HG02759 (cell line): ENCODE results near the gene IQCE.
"Not testable (repeated sequence)": the region's sequence is repeated elsewhere in the genome, so short reads cannot be mapped to it uniquely, and the experiment has no call there.

Experiments
- ATAC-seq: cut with Tn5 transposase; IDR thresholded peaks from one replicate; pipeline ENCODE4 v1.9.1; 2021; ENCODE audit warnings: mild to moderate bottlenecking, moderate library complexity; ENCODE audit not compliant: unreplicated experiment

The IQCE gene

GRCh38 chr7:2553108-2553507 is 5.7 kb upstream of the IQCE start:
- no peak for ATAC-seq

DNA sequence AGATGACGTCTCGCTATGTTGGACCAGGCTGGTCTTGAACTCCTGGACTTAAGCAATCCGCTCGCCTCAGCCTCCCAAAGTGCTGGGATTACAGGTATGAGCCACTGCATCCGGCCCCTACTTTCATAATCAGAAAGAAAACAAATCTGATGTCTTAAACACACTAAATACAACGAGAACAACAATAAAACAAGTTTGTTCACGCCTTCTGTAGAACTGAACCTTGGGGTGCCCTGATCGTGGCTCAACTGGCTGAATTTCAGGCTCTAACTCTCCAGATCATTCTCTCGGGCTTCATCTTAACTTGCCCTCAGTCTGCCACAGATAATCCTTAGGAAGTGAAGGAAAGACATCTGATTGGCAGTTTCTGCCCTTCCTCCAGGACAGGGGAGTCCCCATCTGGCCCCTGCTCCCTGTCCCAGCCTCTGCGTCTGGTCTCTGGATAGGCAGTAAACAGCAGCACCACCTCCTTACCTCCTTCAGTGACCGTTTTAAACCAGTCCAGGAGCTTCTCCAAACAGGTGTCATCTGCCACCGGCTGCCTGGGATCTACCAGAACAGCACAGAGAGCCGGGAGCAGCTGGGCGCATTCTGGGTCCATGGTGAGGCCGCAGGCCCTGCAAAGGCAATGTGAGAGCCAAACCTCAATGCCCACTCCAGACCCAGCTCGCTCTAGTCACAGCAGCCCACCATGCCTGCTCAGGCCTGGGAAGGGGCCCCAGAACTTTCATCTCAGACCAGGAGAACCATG is 4.8 kb upstream of the IQCE start:
- no peak for ATAC-seq

- no peak for ATAC-seq
These were observed 4.1 kb upstream of the IQCE start for GRCh38 chr7:2554661-2555111.

DNA sequence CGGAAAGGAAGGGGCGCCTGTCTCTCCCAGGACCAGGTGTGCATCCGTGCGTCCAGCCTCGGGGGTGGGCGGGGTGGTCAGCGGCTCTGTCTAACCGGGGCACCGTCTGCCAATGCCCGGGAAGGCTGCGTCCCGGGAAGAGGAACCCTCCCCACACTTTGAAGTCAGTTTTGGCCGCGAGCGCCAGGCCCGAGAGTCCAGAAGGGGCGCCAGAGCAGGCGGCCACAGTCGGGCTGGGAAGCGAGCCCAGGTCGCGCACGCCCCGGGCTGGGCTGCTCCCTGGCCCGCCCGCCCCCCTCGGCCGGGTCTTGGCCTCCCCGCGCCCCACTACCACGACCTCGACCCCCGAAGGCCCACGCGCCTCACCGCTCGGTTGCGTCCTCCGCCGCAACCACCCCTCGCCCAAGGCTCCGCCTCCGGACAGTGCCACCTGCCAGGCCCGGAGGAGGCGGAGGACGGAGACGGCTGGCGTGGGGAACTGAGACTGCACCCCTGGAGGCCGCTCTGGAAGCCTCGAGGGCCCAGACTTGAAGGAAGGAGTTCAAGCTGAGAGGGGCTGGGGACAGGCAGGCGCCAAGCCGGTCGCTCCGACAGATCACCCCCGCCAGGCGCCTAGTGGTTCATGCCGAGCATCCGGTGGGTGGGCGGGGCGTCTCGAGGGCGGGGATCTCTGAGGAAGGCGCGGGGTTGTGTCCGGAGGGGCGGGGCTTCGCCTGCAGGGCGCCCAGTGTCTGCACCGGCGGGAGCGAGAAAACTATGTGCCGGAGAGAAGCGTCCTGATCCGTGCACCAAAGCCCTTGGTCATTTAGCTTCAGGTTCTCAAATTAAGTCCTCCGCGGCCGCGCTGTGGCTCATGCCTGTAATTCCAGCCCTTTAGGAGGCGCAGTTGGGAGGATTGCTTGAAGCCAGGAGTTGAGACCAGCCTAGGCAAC is 3.4 kb upstream of the IQCE start, which contains the start of gene BRAT1:
Gene BRAT1, minus strand, starts transcription at position 404 of the 932 bp plus-strand sequence. CDS start 1,093 bp downstream, outside the sequence.
- peak; percentile 75 for ATAC-seq

GRCh38 chr7:2559283-2559950 is 638 bp downstream of the IQCE start:
- ATAC-seq: peak; percentile 3

- not testable (repeated sequence) for ATAC-seq
These were observed 5.2 kb downstream of the IQCE start for GRCh38 chr7:2563955-2564354.

DNA sequence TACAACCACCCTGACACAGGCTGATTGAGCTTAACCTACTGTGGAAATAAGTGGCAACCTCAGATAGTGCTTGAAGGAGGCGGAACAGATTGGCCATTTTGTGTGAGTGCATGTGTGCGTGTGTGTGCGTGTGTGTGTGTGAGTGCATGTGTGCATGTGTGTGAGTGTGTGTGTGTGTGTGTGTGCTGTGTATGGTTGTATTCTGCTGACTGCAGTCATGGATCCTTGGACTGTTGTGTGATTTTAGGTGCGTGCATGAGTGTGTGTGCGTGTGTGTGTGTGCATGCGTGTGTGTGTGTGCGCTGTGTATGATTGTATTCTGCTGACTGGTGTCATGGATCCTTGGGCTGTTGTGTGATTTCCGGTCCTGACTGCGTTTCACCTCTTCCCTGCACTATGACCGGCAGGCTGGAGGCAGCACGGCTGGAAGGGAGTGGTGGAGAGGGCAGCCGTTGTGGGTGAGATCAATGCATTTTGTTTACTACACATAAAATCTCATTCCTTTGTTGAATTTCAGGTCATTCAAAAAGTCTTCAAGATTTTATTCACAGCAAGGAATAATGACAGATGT is 6.3 kb downstream of the IQCE start:
- ATAC-seq: no peak

- ATAC-seq: peak; percentile 34
These were observed 7.6 kb downstream of the IQCE start for GRCh38 chr7:2566348-2566889.

DNA sequence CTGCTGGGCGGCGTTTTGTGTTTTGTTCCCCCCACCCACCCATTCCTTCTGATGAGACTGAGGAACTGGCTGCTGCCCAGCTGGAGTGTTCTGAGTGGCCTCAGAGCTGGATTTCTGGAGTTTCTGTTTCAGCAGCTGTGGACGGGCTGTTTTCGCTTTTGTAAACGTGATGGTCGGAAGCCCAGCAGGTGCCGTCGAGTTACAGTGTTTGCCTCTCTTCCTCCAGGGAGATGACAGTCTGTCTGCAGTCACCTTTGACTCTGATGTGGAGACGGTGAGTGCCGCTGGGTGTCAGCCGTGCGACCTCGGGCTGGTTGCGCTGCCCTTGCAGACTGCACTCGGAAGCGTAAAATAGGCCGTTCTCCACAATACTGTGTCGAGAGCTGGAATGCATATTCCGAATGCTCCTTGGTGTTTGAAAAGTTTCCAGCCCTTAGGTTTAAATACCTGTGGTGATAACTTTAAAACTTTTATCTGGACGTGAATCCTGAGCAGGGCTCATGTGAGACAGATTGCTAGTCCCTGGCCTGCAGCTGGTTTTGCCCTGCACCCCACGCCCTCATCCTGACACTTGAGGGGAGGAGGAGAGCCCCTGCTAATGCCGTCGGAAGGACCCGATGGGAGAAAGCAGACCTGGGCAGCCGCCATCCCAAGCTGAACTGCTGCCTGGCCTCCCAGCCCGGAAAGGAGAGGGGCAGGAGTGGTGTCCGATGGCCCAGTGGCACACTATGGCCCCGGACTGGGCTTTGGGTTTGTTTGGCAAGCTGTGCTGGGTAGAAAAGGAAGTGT is 8.3 kb downstream of the IQCE start:
- peak; percentile 81 for ATAC-seq

GRCh38 chr7:2567679-2568278 is 9.0 kb downstream of the IQCE start:
- ATAC-seq: no peak

- no peak for ATAC-seq
These were observed 9.9 kb downstream of the IQCE start for GRCh38 chr7:2568521-2569223.

DNA sequence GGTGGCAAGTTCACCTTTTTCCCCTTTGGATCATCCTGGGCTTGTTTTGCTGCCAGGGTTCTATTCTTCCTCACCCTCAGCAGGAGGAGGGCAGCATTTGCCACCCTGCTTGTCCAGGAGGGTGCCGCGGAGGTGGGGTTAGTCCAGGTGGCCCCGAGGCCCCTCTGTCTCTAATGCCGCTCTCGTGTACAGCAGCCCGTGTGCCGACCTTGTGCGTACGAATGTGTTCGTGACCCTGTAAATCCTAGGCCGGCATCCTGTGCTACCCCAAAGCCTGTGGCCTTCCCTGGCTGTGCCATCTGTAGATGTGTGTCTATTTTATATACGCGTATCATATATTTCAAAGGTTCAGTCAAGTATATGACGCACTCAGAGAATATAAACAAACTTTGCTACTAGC is 10.6 kb downstream of the IQCE start:
- no peak for ATAC-seq

DNA sequence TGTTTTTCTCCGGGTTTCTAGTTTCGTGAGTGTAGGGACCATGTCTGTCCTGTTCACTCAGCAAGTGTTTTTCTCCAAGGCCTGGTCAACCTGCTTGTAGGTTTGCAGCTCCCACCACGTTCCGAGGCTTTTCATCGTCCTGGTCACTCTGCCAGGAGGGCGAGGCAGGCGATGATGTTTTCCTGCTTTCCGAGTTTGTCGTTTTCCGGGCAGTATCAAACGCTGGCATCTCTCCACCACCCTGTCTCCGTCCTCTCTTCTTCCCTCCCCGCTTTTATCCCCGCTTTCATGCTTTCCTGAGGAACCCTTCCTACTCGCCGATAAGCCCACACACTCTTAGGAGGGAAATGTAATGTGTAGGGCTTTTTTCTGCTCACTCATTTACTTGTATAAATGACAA is 11.2 kb downstream of the IQCE start:
- no peak for ATAC-seq

DNA sequence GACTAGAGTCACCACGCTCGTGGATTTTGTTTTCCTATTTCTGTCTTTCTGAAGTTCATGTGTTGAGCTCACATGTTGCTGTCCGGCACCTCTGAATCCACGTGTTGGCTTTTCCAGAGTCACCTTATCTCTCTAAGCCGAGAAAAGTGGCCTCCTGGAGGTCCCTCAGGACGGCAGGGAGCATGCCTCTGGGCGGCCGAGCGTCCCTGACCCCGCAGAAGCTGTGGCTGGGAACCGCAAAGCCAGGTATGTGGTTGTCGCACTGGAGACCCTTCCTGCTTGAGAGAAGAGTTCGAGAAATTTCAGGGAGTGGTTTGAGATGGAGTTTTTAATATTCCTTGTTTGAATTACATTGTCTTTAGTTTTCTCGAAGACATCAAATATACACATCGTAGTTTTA is 12.6 kb downstream of the IQCE start:
- ATAC-seq: no peak

DNA sequence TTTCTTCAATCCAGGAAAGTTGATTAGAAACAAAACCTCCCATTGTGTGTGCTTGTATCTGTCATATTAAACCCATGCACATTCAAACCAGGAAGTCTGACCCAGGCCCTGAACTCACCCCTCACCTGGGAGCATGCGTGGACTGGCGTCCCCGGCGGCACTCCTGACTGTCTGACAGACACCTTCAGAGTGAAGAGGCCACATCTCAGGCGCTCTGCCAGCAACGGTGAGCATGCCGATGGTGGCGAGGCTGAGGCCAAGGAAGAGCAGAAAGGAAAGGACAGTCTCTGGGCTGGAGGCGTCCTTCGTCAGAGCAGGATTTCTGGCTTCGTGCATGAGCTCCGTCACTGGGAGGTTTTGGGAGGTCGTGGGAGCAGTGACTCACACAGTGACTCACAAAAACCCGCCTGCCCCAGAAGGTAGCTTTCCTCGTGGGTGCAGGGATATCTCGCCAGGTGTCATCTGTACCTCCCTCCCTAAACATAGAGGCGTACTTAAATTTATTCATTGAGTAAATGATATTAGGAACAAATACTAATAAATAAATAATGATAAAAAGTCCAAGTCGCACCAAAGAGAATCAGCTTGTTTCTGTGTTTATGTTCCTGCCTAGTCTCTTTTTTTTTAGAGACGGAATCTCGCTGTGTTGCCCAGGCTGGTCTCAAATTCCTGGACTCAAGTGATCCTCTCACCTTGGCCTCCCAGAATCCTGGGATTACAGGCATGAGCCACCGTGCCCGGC is 13.5 kb downstream of the IQCE start:
- ATAC-seq: no peak

DNA sequence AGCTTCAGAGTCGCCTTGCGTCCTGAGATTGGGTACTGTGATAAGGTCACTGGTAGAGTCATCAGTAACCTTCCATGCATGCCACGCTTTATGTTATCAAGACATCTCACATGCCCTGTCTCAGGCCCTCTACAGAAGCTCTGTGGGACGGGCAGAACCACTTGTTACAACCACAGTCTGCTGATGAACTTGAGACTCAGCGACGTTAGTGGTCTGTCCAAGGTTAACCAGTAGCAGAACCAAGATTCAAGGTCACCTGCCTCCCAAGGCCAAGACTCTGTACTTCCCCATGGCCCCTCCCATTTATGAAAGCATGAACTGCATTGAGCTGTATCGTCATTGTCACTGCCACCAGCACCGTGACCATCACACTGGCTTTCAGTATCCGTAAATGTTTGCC is 15.0 kb downstream of the IQCE start:
- ATAC-seq: no peak

DNA sequence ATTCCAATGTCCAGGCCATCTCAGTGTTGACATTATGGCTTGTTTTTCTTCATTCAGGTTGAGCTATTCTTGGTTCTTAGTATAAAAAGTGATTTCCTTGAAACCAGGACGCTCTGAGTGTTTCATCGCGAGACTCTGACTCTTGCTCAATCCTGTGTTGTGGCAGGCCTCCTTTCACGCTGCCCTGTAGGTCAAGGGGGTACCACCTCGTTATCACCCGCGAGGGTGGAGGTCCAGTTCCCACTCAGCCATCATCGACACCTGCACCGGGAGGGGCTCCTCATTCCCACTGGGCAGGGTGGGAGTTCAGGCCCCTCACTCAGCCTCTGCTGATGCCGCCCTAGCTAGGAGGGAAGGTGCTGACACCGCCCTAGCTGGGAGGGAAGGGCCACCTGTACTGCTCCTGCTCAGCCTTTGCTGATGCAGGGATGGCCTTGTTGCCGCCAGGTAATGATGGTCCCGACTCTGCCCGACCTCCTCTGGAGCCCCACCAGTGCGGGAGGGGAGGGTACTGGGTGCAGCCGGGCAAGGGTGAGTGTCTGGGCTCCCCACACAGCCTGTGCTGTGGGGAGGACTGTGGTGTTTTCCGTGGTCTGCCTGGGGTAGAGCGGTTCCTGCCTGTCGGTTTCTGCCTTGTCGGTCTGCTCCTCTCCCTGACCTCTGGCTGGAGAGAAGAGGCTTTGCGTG is 16.4 kb downstream of the IQCE start:
- ATAC-seq: no peak
